ENCODE measurements around the gene C1orf74. TPM values are rescaled to one million over a fixed set of nuclear protein-coding genes. Genes with fewer than 3 reads are reported as not detected.
A peak's percentile ranks its signal among the peaks of the same experiment; 100 is the strongest.

C1orf74 gene
- total and polyA plus RNA-seq, 7 experiments from 2014 or later = 0.31 to 1.5 (median 0.74) TPM

GRCh38 chr1:209767096-209767495 lies 17.3 kb downstream of the C1orf74 start:
- Histone ChIP-seq H3K4me3 (ENCODE audit: low read length) (peak overlapping the region; percentile 88), H3K27ac (ENCODE audit: low read depth, low read length) (peak overlapping the region; percentile 83), H3K36me3 (ENCODE audit: control insufficient read depth in 2 of 3, insufficient read depth in 3 of 3, low read length in 3 of 3) (peaks cover 21 to 47% (median 21%) of the 10 kb centered on the region in 3 experiments), H3K4me1 (ENCODE audit: control insufficient read depth in 2 of 2, insufficient read depth in 2 of 2, low read length in 2 of 2) (peaks cover 31 to 57% of the 10 kb centered on the region in 2 donors), H3K9me3 (ENCODE audit: control insufficient read depth in 2 of 3, low read length in 3 of 3) (no peaks in the 10 kb centered on the region), H3K27me3 (ENCODE audit: control insufficient read depth in 2 of 2, insufficient read depth in 2 of 2, low read length in 2 of 2) (no peaks in the 10 kb centered on the region)
- Mint-ChIP-seq H3K4me3 (peak overlapping the region in 2 of 10 donors; percentile 73 to 77), H3K27ac (peak overlapping the region in 4 of 9 donors; percentile 68 to 97 (median 78)), H3K9me3 (peaks cover 0 to 2% (median 0%) of the 10 kb centered on the region in 11 donors), H3K36me3 (peaks cover 18 to 59% (median 53%) of the 10 kb centered on the region in 5 donors), H3K4me1 (peaks cover 46 to 60% (median 55%) of the 10 kb centered on the region in 7 donors), H3K27me3 (no peaks in the 10 kb centered on the region)
- POLR2A ChIA-PET = interaction anchor here (1.1 to 37.2 kb wide), 6 partner anchors 8 to 57 kb away, joined by 4 to 1558 read pairs (median 40); partner anchors contain the start of genes C1orf74, TRAF3IP3 and UTP25
- intact Hi-C loops (cut with micrococcal nuclease) = loop anchor here (5.0 kb wide), 2 partner anchors 1490 to 1810 kb away; partner anchors contain the start of genes SLC30A1 (in 2 of the 2) and RCOR3 (in 1 of the 2)
- CTCF ChIA-PET = interaction anchor here (0.6 to 5.7 kb wide), 8 partner anchors 10 to 1114 kb away, joined by 3 to 63 read pairs (median 4); partner anchors contain the start of gene TRAF3IP3
- ATAC-seq = no peak
- DNase-seq = no peak

- intact Hi-C loops (cut with micrococcal nuclease) = loop anchor here (5.0 kb wide), 2 partner anchors 1491 to 1811 kb away; partner anchors contain the start of genes SLC30A1 (in 2 of the 2) and RCOR3 (in 1 of the 2)
- Histone ChIP-seq H3K36me3 (ENCODE audit: control insufficient read depth in 2 of 3, insufficient read depth in 3 of 3, low read length in 3 of 3) (peaks cover 30 to 56% (median 32%) of the 10 kb centered on the region in 3 experiments), H3K27ac (ENCODE audit: low read depth, low read length) (peak overlapping the region; percentile 83), H3K4me1 (ENCODE audit: control insufficient read depth in 2 of 2, insufficient read depth in 2 of 2, low read length in 2 of 2) (peaks cover 24 to 58% of the 10 kb centered on the region in 2 donors), H3K4me3 (ENCODE audit: low read length) (no peak overlapping the region), H3K9me3 (ENCODE audit: control insufficient read depth in 2 of 3, low read length in 3 of 3) (no peaks in the 10 kb centered on the region), H3K27me3 (ENCODE audit: control insufficient read depth in 2 of 2, insufficient read depth in 2 of 2, low read length in 2 of 2) (no peaks in the 10 kb centered on the region)
- Mint-ChIP-seq H3K27me3 (no peaks in the 10 kb centered on the region), H3K4me3 (peak overlapping the region in 2 of 10 donors; percentile 73 to 77), H3K4me1 (peaks cover 56 to 71% (median 65%) of the 10 kb centered on the region in 7 donors), H3K27ac (peak overlapping the region in 4 of 9 donors; percentile 68 to 97 (median 78)), H3K36me3 (peaks cover 20 to 70% (median 63%) of the 10 kb centered on the region in 5 donors), H3K9me3 (peaks cover 0 to 2% (median 0%) of the 10 kb centered on the region in 11 donors)
- ATAC-seq (no peak), DNase-seq (no peak)
- ChIA-PET CTCF (interaction anchor here (1.1 to 5.7 kb wide), 4 partner anchors 9 to 28 kb away, joined by 3 to 63 read pairs (median 13); partner anchors contain the start of gene TRAF3IP3), POLR2A (interaction anchor here (1.1 to 37.2 kb wide), 4 partner anchors 7 to 42 kb away, joined by 4 to 1558 read pairs (median 782); partner anchors contain the start of genes C1orf74 and TRAF3IP3)
Measured at GRCh38 chr1:209766051-209766450, 18.3 kb downstream of the C1orf74 start.

GRCh38 chr1:209761011-209761635 lies 23.2 kb downstream of the C1orf74 start:
- peak overlapping the region; percentile 14 for H3K4me3 ChIP-seq (ENCODE audit: low read length)

GRCh38 chr1:209759829-209760359 lies 24.5 kb downstream of the C1orf74 start:
- peaks cover 41 to 64% (median 46%) of the 10 kb centered on the region in 3 experiments for H3K36me3 ChIP-seq (ENCODE audit: control insufficient read depth in 2 of 3, insufficient read depth in 3 of 3, low read length in 3 of 3)
- peak overlapping the region; percentile 91 for H3K4me3 ChIP-seq (ENCODE audit: low read length)

More at GRCh38 chr1:209761011-209761635, 23.2 kb downstream of the C1orf74 start:
- Histone ChIP-seq H3K27me3 (ENCODE audit: control insufficient read depth in 2 of 2, insufficient read depth in 2 of 2, low read length in 2 of 2) (no peaks in the 10 kb centered on the region), H3K4me1 (ENCODE audit: control insufficient read depth in 2 of 2, insufficient read depth in 2 of 2, low read length in 2 of 2) (peaks cover 41 to 70% of the 10 kb centered on the region in 2 donors), H3K9me3 (ENCODE audit: control insufficient read depth in 2 of 3, low read length in 3 of 3) (no peaks in the 10 kb centered on the region), H3K36me3 (ENCODE audit: control insufficient read depth in 2 of 3, insufficient read depth in 3 of 3, low read length in 3 of 3) (peaks cover 41 to 73% (median 49%) of the 10 kb centered on the region in 3 experiments), H3K27ac (ENCODE audit: low read depth, low read length) (peak overlapping the region; percentile 83)
- ChIA-PET POLR2A (interaction anchor here (1.2 to 37.2 kb wide), 4 partner anchors 10 to 54 kb away, joined by 4 to 1558 read pairs (median 24); partner anchors contain the start of gene C1orf74), CTCF (interaction anchor here (0.6 to 3.2 kb wide), 2 partner anchors 12 to 63 kb away, joined by 3 to 18 read pairs; no protein-coding TSS in a partner anchor)
- peak overlapping the region; percentile 48 to 98 (median 80) for H3K4me3 Mint-ChIP-seq
- peak overlapping the region in 7 of 9 donors; percentile 54 to 99 (median 90) for H3K27ac Mint-ChIP-seq
- ATAC-seq (no peak), DNase-seq (no peak)
- peaks cover 67 to 90% (median 79%) of the 10 kb centered on the region in 7 donors for H3K4me1 Mint-ChIP-seq
- no peaks in the 10 kb centered on the region for H3K9me3 Mint-ChIP-seq
- H3K27me3 Mint-ChIP-seq = no peaks in the 10 kb centered on the region
- H3K36me3 Mint-ChIP-seq = peaks cover 17 to 84% (median 71%) of the 10 kb centered on the region in 5 donors
- intact Hi-C loops (cut with micrococcal nuclease) = no loop called here

GRCh38 chr1:209758400-209758799 lies 26.0 kb downstream of the C1orf74 start:
- Histone ChIP-seq H3K9me3 (ENCODE audit: control insufficient read depth in 2 of 3, low read length in 3 of 3) (no peaks in the 10 kb centered on the region), H3K27me3 (ENCODE audit: control insufficient read depth in 2 of 2, insufficient read depth in 2 of 2, low read length in 2 of 2) (no peaks in the 10 kb centered on the region), H3K4me1 (ENCODE audit: control insufficient read depth in 2 of 2, insufficient read depth in 2 of 2, low read length in 2 of 2) (peaks cover 46 to 67% of the 10 kb centered on the region in 2 donors), H3K36me3 (ENCODE audit: control insufficient read depth in 2 of 3, insufficient read depth in 3 of 3, low read length in 3 of 3) (peaks cover 33 to 54% (median 40%) of the 10 kb centered on the region in 3 experiments), H3K4me3 (ENCODE audit: low read length) (peak overlapping the region; percentile 91), H3K27ac (ENCODE audit: low read depth, low read length) (peak overlapping the region; percentile 83)
- ATAC-seq (no peak), DNase-seq (no peak)
- Mint-ChIP-seq H3K27ac (peak overlapping the region in 7 of 9 donors; percentile 77 to 99 (median 97)), H3K9me3 (no peaks in the 10 kb centered on the region), H3K4me3 (peak overlapping the region; percentile 89 to 100 (median 98)), H3K4me1 (peaks cover 72 to 91% (median 78%) of the 10 kb centered on the region in 7 donors), H3K36me3 (peaks cover 14 to 78% (median 53%) of the 10 kb centered on the region in 5 donors), H3K27me3 (no peaks in the 10 kb centered on the region)
- CTCF ChIA-PET = interaction anchor here (1.5 to 5.6 kb wide), 3 partner anchors 10 to 17 kb away, joined by 5 to 63 read pairs (median 18); no protein-coding TSS in a partner anchor
- POLR2A ChIA-PET = interaction anchor here (0.6 to 37.2 kb wide), 3 partner anchors 8 to 159 kb away, joined by 3 to 1558 read pairs (median 44); partner anchors contain the start of gene C1orf74
- intact Hi-C loops (cut with micrococcal nuclease) = loop anchor here in 1 of 2 donors (10.0 kb wide), 1 partner anchor 1496 kb away; the partner anchor contains the start of gene RCOR3

More at GRCh38 chr1:209759829-209760359, 24.5 kb downstream of the C1orf74 start:
- Mint-ChIP-seq H3K27ac (peak overlapping the region in 6 of 9 donors; percentile 24 to 99 (median 97)), H3K4me3 (peak overlapping the region; percentile 47 to 99 (median 98)), H3K36me3 (peaks cover 14 to 86% (median 64%) of the 10 kb centered on the region in 5 donors), H3K4me1 (peaks cover 66 to 90% (median 78%) of the 10 kb centered on the region in 7 donors), H3K9me3 (no peaks in the 10 kb centered on the region), H3K27me3 (no peaks in the 10 kb centered on the region)
- intact Hi-C loops (cut with micrococcal nuclease) = loop anchor here in 1 of 2 donors (10.0 kb wide), 1 partner anchor 1495 kb away; the partner anchor contains the start of gene RCOR3
- Histone ChIP-seq H3K27ac (ENCODE audit: low read depth, low read length) (peak overlapping the region; percentile 83), H3K4me1 (ENCODE audit: control insufficient read depth in 2 of 2, insufficient read depth in 2 of 2, low read length in 2 of 2) (peaks cover 45 to 74% of the 10 kb centered on the region in 2 donors), H3K27me3 (ENCODE audit: control insufficient read depth in 2 of 2, insufficient read depth in 2 of 2, low read length in 2 of 2) (no peaks in the 10 kb centered on the region), H3K9me3 (ENCODE audit: control insufficient read depth in 2 of 3, low read length in 3 of 3) (no peaks in the 10 kb centered on the region)
- DNase-seq (no peak), ATAC-seq (no peak)
- POLR2A ChIA-PET = interaction anchor here (0.7 to 37.2 kb wide), 4 partner anchors 9 to 17 kb away, joined by 3 to 1558 read pairs (median 24); partner anchors contain the start of gene C1orf74
- CTCF ChIA-PET = interaction anchor here (3.2 to 5.6 kb wide), 2 partner anchors 8 to 11 kb away, joined by 18 to 63 read pairs; no protein-coding TSS in a partner anchor

All from naive thymus-derived CD4-positive, alpha-beta T cell (primary cell).